Mucosa of stomach (tissue), 1 donor: Measurements from ENCODE around the gene UCP3.

Source experiments
- H3K27me3 ChIP-seq: one replicate; pipeline ENCODE4 v1.7.0; 2013; ENCODE audit warnings: mild to moderate bottlenecking, low read length; ENCODE audit not compliant: control insufficient read depth, insufficient read depth
- H3K36me3 ChIP-seq: one replicate; pipeline ENCODE4 v1.7.0; 2013; ENCODE audit warnings: low read length; ENCODE audit not compliant: control insufficient read depth, insufficient read depth
- H3K4me1 ChIP-seq: one replicate; pipeline ENCODE4 v1.7.0; 2013; ENCODE audit warnings: mild to moderate bottlenecking, low read length; ENCODE audit not compliant: control insufficient read depth, insufficient read depth
- H3K4me3 ChIP-seq: one replicate; pipeline ENCODE4 v1.7.0; 2013; ENCODE audit warnings: low read length
- H3K9ac ChIP-seq: one replicate; pipeline ENCODE4 v1.7.0; 2013; ENCODE audit warnings: mild to moderate bottlenecking, low read length, moderate library complexity
- H3K9me3 ChIP-seq: one replicate; pipeline ENCODE4 v1.7.0; 2013; ENCODE audit warnings: mild to moderate bottlenecking, low read length, moderate library complexity; ENCODE audit not compliant: control insufficient read depth
- donor health status: Pancreatic carcinoma.

Gene UCP3

DNA sequence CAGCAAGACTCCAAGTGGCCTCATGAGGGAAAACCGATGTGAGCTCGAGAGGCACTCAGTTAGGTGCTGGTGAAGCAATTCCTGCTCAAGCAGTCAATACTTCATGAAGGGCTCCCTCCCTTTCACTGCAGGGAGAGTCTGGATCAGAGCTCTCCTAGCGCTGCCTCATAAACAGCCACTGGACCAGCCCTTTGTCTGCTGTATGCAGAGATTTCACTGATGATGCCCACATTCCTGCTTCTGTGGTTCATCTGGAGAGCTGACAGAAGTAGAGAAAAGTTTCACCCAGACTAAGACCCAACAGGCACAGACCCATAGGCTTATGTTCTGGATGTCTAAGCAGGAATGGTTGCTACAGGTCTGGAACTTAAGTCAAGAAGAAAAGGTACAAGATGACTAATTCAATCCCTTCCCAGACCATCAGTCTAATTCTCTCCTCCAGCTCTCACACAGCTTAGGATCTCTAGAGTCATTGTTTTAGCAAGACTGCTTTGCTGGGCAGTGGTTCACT lies 30.3 kb downstream of the UCP3 start:
- H3K4me1 ChIP-seq, result peaks cover 57% of the 10 kb centered on the region
- H3K36me3 ChIP-seq, result peaks cover 4% of the 10 kb centered on the region
- no peaks in the 10 kb centered on the region for H3K9me3 ChIP-seq
- no peaks in the 10 kb centered on the region for H3K27me3 ChIP-seq
- H3K4me3 ChIP-seq, result no peak overlapping the region
- no peak overlapping the region for H3K9ac ChIP-seq

DNA sequence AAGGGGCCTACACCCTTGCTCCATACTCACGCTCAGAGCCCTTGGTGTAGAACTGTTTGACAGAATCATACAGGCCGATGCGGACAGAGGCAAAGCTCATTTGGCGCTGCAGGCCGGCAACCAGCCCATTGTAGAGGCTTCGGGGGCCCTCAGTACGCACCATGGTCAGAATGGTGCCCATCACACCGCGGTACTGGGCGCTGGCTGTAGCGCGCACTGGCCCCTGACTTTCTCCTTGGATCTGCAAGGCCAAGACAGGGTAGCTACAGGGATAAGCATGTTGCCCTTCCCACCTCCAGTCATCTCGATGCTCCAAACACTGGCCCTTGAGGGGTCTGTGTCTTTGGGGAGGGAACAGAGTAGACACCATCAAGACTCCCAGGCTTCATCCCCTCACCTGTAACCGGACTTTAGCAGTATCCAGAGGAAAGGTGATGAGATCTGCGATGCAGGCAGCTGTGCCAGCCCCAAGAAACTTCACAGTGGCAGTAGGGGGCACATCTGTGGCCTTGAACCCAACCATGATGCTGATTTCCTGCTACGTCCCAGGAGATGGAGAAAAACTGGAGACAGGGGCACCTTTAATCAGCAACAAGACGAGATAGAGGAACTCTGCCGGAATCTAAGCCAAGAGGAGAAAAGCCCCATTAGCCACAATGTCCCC lies 30.9 kb downstream of the UCP3 start:
- no peak overlapping the region for H3K4me3 ChIP-seq
- H3K27me3 ChIP-seq, result no peaks in the 10 kb centered on the region
- H3K9me3 ChIP-seq, result no peaks in the 10 kb centered on the region
- peaks cover 4% of the 10 kb centered on the region for H3K36me3 ChIP-seq
- H3K4me1 ChIP-seq, result peaks cover 62% of the 10 kb centered on the region
- no peak overlapping the region for H3K9ac ChIP-seq

- Histone ChIP-seq H3K36me3 (peaks cover 4% of the 10 kb centered on the region), H3K27me3 (no peaks in the 10 kb centered on the region), H3K9me3 (no peaks in the 10 kb centered on the region), H3K9ac (no peak overlapping the region), H3K4me1 (peaks cover 60% of the 10 kb centered on the region), H3K4me3 (no peak overlapping the region)
These were observed 32.3 kb downstream of the UCP3 start for GRCh38 chr11:73976451-73977151.

GRCh38 chr11:73975479-73975757 lies 33.5 kb downstream of the UCP3 start:
- H3K4me3 ChIP-seq, result no peak overlapping the region
- no peaks in the 10 kb centered on the region for H3K27me3 ChIP-seq
- peaks cover 4% of the 10 kb centered on the region for H3K36me3 ChIP-seq
- no peak overlapping the region for H3K9ac ChIP-seq
- H3K4me1 ChIP-seq, result peaks cover 48% of the 10 kb centered on the region
- H3K9me3 ChIP-seq, result no peaks in the 10 kb centered on the region

DNA sequence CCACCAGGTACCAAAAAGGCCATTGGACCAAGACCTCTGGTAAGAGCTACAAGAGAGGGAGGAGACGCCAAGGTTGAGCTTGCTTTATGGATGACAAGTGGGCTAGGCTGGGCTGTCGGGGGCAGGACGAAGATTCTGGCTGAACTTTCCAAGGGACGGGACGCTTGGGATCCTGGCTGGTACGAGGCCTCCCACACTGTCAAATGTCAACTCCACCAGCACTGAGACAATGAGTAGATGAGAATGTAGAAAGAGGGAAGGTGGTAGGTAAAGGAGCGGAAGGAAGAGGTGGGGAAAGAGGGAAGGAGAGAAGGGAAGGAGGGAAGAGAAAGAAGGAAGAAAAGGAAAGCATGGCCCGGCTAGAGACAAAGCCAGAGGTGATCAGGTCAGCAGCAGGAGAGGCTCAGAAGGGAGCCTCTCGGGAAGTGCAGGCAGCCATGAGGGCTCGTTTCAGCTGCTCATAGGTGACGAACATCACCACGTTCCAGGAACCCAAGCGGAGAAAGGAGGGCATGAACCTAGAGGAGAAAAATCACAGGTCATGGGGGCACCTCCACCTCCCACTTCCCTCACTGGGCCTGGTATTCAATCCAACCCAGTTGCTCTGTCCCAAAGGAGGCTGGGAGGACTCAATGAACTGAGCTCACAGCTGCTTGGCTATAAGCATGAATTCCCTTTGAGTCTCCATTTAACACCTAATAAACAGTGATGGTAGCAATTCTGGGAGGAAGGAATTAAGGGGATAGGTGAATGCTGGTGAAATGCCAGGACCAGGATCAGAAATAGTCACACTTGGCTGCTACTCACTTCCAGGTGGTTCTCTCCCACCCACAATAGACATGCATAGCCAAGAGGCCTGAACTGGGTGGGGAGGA lies 34.0 kb downstream of the UCP3 start:
- Histone ChIP-seq H3K27me3 (no peaks in the 10 kb centered on the region), H3K9me3 (no peaks in the 10 kb centered on the region), H3K4me1 (peaks cover 46% of the 10 kb centered on the region), H3K4me3 (no peak overlapping the region), H3K9ac (no peak overlapping the region), H3K36me3 (peaks cover 4% of the 10 kb centered on the region)

DNA sequence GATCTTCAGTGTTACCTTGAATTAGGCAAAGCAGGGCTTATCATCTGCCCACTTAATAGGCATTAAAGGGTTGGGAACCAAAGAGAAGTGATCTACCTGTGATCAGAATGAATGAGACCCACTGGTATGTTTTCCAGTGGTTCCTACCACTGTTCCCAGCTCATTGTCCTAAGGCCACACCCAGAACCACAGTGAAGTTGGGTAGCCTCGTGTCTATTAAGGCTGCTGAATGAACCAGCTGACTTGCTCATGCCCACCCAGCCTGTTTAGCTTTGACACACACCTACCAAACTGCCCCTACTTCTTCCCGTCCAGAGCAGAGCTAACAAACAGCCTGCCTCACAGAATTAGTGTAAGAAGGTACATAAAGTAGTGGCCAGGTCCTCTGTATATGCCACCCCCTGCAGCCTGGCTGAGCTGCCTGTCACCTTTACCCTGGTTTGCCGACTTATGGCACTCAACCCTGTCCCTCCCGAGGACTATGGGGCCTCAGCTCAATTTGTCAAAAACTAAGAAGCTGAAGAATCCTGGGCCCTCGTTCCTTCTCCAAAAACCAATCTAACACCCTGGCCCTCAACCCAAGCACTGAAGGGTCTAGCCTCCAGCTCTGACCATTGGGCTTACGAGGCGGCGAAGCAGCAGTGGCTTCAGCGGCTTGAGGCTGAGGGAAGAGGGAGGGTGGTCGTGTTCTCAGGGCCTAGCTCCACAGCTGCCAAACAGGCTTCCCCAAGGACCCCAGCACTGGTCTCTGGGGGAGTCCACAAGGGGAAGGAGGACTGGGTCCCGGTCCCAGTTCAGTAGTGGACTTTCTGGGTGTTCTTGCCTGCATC lies 36.0 kb downstream of the UCP3 start:
- peaks cover 36% of the 10 kb centered on the region for H3K4me1 ChIP-seq
- no peaks in the 10 kb centered on the region for H3K9me3 ChIP-seq
- H3K27me3 ChIP-seq, result no peaks in the 10 kb centered on the region
- peaks cover 4% of the 10 kb centered on the region for H3K36me3 ChIP-seq
- no peak overlapping the region for H3K4me3 ChIP-seq
- no peak overlapping the region for H3K9ac ChIP-seq

DNA sequence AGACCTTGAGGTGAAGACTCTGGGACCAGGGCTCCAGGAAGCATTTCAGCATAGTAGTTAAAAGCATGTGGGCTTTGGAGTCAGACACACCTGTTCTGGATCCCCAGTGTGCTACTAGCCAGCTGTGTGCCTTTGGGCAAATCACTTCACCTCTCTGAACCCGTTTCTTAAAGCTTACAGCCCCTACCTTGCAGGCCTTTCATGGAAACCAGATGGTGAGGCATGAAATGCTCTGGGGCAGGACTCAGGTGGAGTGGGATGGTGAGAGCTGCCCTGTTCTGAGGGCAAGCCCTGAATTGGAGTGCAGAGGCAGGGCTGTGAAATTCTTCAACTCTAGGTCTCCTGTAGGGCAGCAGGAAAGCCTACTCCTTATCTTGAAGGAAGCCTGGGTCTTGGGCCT lies 36.7 kb downstream of the UCP3 start:
- H3K9ac ChIP-seq, result no peak overlapping the region
- no peaks in the 10 kb centered on the region for H3K27me3 ChIP-seq
- H3K4me3 ChIP-seq, result no peak overlapping the region
- peaks cover 4% of the 10 kb centered on the region for H3K36me3 ChIP-seq
- H3K9me3 ChIP-seq, result no peaks in the 10 kb centered on the region
- H3K4me1 ChIP-seq, result peaks cover 29% of the 10 kb centered on the region

DNA sequence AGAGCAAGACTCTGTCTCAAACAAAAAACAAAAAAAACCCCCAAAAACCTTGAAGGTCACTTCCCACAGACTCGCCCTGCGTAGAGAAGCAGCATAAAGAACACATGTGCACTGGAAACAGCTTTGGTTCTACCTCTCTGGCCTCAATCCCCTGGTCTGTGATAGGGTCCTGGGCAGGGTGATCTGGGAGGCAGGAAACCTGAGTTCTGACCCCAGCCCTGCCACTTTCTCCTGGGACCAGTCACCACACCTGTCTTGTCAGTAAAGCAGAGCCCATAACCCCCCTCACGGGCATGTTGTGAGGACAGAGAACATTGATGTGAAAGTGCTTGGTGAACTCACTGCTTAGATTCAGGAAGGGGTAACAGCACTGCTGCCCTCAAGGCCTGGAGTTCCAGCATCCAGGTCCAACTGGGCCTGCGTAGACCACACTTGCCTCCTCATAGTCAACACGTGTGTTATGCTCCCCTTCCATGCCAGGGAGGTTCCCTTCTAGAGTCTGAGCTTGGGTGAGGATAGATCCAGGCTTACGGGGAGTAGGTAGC lies 37.6 kb downstream of the UCP3 start:
- no peaks in the 10 kb centered on the region for H3K9me3 ChIP-seq
- no peaks in the 10 kb centered on the region for H3K27me3 ChIP-seq
- H3K4me1 ChIP-seq, result peaks cover 29% of the 10 kb centered on the region
- no peak overlapping the region for H3K4me3 ChIP-seq
- H3K9ac ChIP-seq, result no peak overlapping the region
- H3K36me3 ChIP-seq, result peaks cover under 1% of the 10 kb centered on the region

- Histone ChIP-seq H3K4me3 (no peak overlapping the region), H3K27me3 (no peaks in the 10 kb centered on the region), H3K9ac (no peak overlapping the region), H3K9me3 (no peaks in the 10 kb centered on the region), H3K36me3 (no peaks in the 10 kb centered on the region), H3K4me1 (peaks cover 29% of the 10 kb centered on the region)
These were observed 38.7 kb downstream of the UCP3 start for GRCh38 chr11:73969991-73970800.

- H3K4me3 ChIP-seq, result no peak overlapping the region
- no peaks in the 10 kb centered on the region for H3K27me3 ChIP-seq
- no peak overlapping the region for H3K9ac ChIP-seq
- H3K36me3 ChIP-seq, result no peaks in the 10 kb centered on the region
- no peaks in the 10 kb centered on the region for H3K9me3 ChIP-seq
- H3K4me1 ChIP-seq, result peaks cover 30% of the 10 kb centered on the region
These were observed 39.8 kb downstream of the UCP3 start for GRCh38 chr11:73969091-73969490.
